Neural cell (in vitro differentiated cells): ENCODE data around the gene HABP4. TPM values are rescaled to one million over a fixed set of nuclear protein-coding genes. Genes with fewer than 3 reads are reported as not detected.

ENCODE experiments used
- H2AFZ ChIP-seq: fragments of 200-600, 300-800 bp; sonication (generic), shearing (Covaris generic); 2 replicates; pipeline ENCODE4 v1.6.0; 2014; ENCODE audit warnings: low read depth, mild to moderate bottlenecking, antibody characterized with exemption, low read length, moderate library complexity
- H3F3A ChIP-seq: fragments of 200-600 bp; shearing (Covaris generic); 2 replicates; pipeline ENCODE4 v1.6.1; 2016; ENCODE audit warnings: mild to moderate bottlenecking, moderate library complexity, mixed read lengths, antibody characterized with exemption, low read length; ENCODE audit not compliant: insufficient read depth, poor library complexity, severe bottlenecking
- H3K27ac ChIP-seq: fragments of 200-600, 300-800 bp; sonication (generic), shearing (Covaris generic); 2 replicates; pipeline ENCODE4 v1.5.1; 2014; ENCODE audit warnings: mild to moderate bottlenecking, low read length, moderate library complexity
- H3K27me3 ChIP-seq: fragments of 300-800, 200-600 bp; sonication (generic), shearing (Covaris generic); 2 replicates; pipeline ENCODE4 v1.6.0; 2014; ENCODE audit warnings: mild to moderate bottlenecking, low read depth, low read length, moderate library complexity; ENCODE audit not compliant: insufficient read depth
- H3K36me3 ChIP-seq: fragments of 300-800, 200-600 bp; sonication (generic), shearing (Covaris generic); 2 replicates; pipeline ENCODE4 v1.5.1; 2014; ENCODE audit warnings: mild to moderate bottlenecking, antibody characterized with exemption, low read length, moderate library complexity; ENCODE audit not compliant: insufficient read depth
- H3K4me2 ChIP-seq: fragments of 300-800, 200-600 bp; sonication (generic), shearing (Covaris generic); 2 replicates; pipeline ENCODE4 v1.6.0; 2014; ENCODE audit warnings: mild to moderate bottlenecking, low read length
- H3K4me3 ChIP-seq: fragments of 300-800, 200-600 bp; sonication (generic), shearing (Covaris generic); 2 replicates; pipeline ENCODE4 v1.5.1; 2014; ENCODE audit warnings: mild to moderate bottlenecking, low read length, moderate library complexity
- H3K79me2 ChIP-seq: fragments of 200-600 bp; shearing (Covaris generic); replicated peaks from 2 replicates; pipeline ENCODE4 v1.6.0; 2014; ENCODE audit warnings: mild to moderate bottlenecking, low read length, moderate library complexity; ENCODE audit not compliant: insufficient read depth
- H3K9ac ChIP-seq: fragments of 300-800, 200-600 bp; sonication (generic), shearing (Covaris generic); 2 replicates; pipeline ENCODE4 v1.6.1; 2016; ENCODE audit warnings: mild to moderate bottlenecking, low read length, mixed read lengths
- H3K9me2 ChIP-seq: fragments of 200-600 bp; shearing (Covaris generic); 2 replicates; pipeline ENCODE4 v1.6.1; 2016; ENCODE audit warnings: mild to moderate bottlenecking, low read length, mixed read lengths; ENCODE audit not compliant: insufficient read depth
- H3K9me3 ChIP-seq: fragments of 200-600, 300-800 bp; sonication (generic), shearing (Covaris generic); 2 replicates; pipeline ENCODE4 v1.6.1; 2016; ENCODE audit warnings: mild to moderate bottlenecking, mixed run types, low read length, moderate library complexity, mixed read lengths
- H4K20me1 ChIP-seq: fragments of 200-600 bp; shearing (Covaris generic); 2 replicates; pipeline ENCODE4 v1.6.1; 2016; ENCODE audit warnings: mild to moderate bottlenecking, mixed run types; ENCODE audit not compliant: insufficient read depth
- EP300 ChIP-seq: fragments of 450-650 bp; conservative IDR thresholded peaks from 2 replicates; pipeline ENCODE4 v1.6.1; 2014; ENCODE audit warnings: antibody characterized with exemption, mild to moderate bottlenecking, moderate library complexity; ENCODE audit not compliant: poor library complexity, severe bottlenecking
- EZH2 ChIP-seq: fragments of 200-600, 300-800 bp; shearing (Covaris generic), sonication (generic); IDR thresholded peaks from 2 replicates; pipeline ENCODE4 v1.6.1; 2014; ENCODE audit warnings: antibody characterized with exemption, low read length, borderline replicate concordance, mild to moderate bottlenecking; ENCODE audit not compliant: insufficient read depth, poor library complexity, severe bottlenecking
- MXI1 ChIP-seq: fragments of 450-650 bp; conservative IDR thresholded peaks from 2 replicates; pipeline ENCODE4 v1.6.1; 2014; ENCODE audit warnings: antibody characterized with exemption, mild to moderate bottlenecking; ENCODE audit not compliant: poor library complexity, severe bottlenecking
- POLR2AphosphoS5 ChIP-seq: IDR thresholded peaks from 2 replicates; pipeline ENCODE4 v1.6.1; 2012
- RAD21 ChIP-seq: fragments of 450-650 bp; conservative IDR thresholded peaks from 2 replicates; pipeline ENCODE4 v1.6.1; 2014; ENCODE audit warnings: antibody characterized with exemption, mild to moderate bottlenecking, moderate library complexity
- SMC3 ChIP-seq: fragments of 450-650 bp; conservative IDR thresholded peaks from 2 replicates; pipeline ENCODE4 v1.6.1; 2014; ENCODE audit warnings: antibody characterized with exemption, mild to moderate bottlenecking, moderate library complexity; ENCODE audit not compliant: poor library complexity
- TAF1 ChIP-seq: IDR thresholded peaks from 2 replicates; pipeline ENCODE4 v1.6.1; 2012; ENCODE audit warnings: low read depth
- polyA plus RNA-seq: library from polyadenylated mRNA; depleted of rRNA; stranded (reverse); fragments of >200 nt; gene quantifications from 2 replicates; pipeline ENCODE4 v1.2.3, GENCODE V29; 2014
- TF ChIP-seq, protein P1 (sequence below): fragments of 450-650 bp; IDR thresholded peaks from 2 replicates; pipeline ENCODE4 v1.5.1; 2014; ENCODE audit warnings: antibody characterized with exemption, mild to moderate bottlenecking, moderate library complexity; ENCODE audit not compliant: poor library complexity, severe bottlenecking
- TF ChIP-seq, protein P2 (sequence below): IDR thresholded peaks from 2 replicates; pipeline ENCODE4 v1.6.1; 2012; ENCODE audit warnings: borderline replicate concordance

The HABP4 gene
- polyA plus RNA-seq, 1 donor from 2014 or later: 14.7 TPM

DNA sequence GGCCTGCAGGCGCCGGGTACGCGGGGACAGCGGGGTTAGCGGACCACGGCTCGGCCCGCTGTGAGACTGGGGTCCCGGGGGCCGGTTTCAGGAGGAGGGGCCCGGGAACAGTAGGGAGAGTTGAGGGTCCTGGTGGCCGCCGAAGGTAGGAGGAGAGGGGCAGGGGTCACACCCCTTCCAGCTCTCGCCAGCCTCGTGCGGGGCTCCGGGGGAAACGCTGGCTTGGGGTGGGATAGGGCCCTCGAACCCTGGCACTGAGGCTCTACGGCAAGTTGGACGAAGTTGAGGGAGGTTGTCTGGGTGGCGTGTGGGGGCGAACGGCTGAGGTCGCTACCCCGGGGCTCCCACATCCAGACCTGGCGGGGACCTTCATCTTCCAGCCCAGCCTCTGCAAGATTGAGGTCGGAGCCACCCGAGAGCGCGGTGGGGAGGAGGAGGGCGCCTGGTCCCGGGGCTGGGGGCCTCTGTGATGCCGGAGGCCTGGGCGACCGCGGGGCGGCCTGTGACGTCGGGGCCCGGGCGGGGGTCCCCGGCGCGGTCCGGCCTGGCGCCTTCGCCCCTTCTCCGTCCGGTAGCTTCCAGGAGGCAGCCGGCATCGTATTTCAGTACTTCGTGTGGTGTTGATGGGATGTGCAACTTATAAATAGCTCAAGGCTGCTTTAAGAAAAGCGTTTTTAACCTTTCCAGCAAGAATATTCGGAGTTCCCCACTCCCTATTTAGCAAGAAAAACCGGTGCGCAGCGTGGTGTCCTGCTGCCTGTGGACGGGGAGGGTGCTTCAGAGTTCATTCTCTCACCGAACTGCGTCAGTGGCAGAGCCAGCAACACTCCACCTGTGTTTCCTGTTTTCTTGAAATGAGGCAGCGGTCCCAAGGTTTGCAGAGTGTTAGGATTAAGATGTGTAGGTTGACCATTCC, 902 bp downstream of the HABP4 start:
- Histone ChIP-seq H3K27ac (no peak overlapping the region), H3K9me2 (no peaks in the 10 kb centered on the region), H3K79me2 (peaks cover 7% of the 10 kb centered on the region), H3F3A (no peaks in the 10 kb centered on the region), H2AFZ (peak overlapping the region; percentile 33), H3K9ac (peak overlapping the region; percentile 71), H3K27me3 (no peaks in the 10 kb centered on the region), H3K36me3 (no peaks in the 10 kb centered on the region), H3K4me2 (peak overlapping the region; percentile 88), H3K9me3 (no peaks in the 10 kb centered on the region), H4K20me1 (no peaks in the 10 kb centered on the region), H3K4me3 (peak overlapping the region; percentile 88)
- no peak for TF ChIP-seq EP300
- TF ChIP-seq, protein P1, sequence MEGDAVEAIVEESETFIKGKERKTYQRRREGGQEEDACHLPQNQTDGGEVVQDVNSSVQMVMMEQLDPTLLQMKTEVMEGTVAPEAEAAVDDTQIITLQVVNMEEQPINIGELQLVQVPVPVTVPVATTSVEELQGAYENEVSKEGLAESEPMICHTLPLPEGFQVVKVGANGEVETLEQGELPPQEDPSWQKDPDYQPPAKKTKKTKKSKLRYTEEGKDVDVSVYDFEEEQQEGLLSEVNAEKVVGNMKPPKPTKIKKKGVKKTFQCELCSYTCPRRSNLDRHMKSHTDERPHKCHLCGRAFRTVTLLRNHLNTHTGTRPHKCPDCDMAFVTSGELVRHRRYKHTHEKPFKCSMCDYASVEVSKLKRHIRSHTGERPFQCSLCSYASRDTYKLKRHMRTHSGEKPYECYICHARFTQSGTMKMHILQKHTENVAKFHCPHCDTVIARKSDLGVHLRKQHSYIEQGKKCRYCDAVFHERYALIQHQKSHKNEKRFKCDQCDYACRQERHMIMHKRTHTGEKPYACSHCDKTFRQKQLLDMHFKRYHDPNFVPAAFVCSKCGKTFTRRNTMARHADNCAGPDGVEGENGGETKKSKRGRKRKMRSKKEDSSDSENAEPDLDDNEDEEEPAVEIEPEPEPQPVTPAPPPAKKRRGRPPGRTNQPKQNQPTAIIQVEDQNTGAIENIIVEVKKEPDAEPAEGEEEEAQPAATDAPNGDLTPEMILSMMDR: no peak
- TF ChIP-seq RAD21: no peak
- TF ChIP-seq SMC3: no peak
- TF ChIP-seq MXI1: no peak
- TF ChIP-seq, protein P2, sequence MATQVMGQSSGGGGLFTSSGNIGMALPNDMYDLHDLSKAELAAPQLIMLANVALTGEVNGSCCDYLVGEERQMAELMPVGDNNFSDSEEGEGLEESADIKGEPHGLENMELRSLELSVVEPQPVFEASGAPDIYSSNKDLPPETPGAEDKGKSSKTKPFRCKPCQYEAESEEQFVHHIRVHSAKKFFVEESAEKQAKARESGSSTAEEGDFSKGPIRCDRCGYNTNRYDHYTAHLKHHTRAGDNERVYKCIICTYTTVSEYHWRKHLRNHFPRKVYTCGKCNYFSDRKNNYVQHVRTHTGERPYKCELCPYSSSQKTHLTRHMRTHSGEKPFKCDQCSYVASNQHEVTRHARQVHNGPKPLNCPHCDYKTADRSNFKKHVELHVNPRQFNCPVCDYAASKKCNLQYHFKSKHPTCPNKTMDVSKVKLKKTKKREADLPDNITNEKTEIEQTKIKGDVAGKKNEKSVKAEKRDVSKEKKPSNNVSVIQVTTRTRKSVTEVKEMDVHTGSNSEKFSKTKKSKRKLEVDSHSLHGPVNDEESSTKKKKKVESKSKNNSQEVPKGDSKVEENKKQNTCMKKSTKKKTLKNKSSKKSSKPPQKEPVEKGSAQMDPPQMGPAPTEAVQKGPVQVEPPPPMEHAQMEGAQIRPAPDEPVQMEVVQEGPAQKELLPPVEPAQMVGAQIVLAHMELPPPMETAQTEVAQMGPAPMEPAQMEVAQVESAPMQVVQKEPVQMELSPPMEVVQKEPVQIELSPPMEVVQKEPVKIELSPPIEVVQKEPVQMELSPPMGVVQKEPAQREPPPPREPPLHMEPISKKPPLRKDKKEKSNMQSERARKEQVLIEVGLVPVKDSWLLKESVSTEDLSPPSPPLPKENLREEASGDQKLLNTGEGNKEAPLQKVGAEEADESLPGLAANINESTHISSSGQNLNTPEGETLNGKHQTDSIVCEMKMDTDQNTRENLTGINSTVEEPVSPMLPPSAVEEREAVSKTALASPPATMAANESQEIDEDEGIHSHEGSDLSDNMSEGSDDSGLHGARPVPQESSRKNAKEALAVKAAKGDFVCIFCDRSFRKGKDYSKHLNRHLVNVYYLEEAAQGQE: no peak
- no peak for TF ChIP-seq EZH2
- TF ChIP-seq POLR2AphosphoS5: no peak
- no peak for TF ChIP-seq TAF1

DNA sequence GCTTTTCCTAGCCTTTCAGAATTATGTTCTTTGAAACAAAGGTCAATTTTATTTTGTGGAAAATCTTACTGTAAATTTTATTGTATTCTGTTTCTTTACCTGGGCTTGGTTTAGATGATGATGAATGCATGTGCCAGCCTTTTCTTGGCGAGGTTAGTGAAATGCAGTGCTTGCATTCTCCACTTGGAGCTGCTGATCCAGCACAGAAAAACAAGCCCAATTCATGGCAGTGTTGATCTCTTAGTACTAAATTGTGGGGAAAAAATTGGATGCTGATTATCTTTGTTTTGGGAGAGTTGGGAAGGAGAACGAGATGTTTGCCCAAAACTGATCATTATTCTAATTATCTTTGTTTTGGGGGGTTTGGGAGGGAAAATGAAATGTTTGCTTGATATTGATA, 3.7 kb downstream of the HABP4 start:
- Histone ChIP-seq H3K27me3 (no peaks in the 10 kb centered on the region), H3K27ac (no peak overlapping the region), H3K79me2 (peaks cover 7% of the 10 kb centered on the region), H3K9me2 (no peaks in the 10 kb centered on the region), H2AFZ (no peak overlapping the region), H3K9ac (no peak overlapping the region), H3K4me3 (no peak overlapping the region), H3K4me2 (no peak overlapping the region), H4K20me1 (no peaks in the 10 kb centered on the region), H3K9me3 (no peaks in the 10 kb centered on the region), H3K36me3 (no peaks in the 10 kb centered on the region), H3F3A (no peaks in the 10 kb centered on the region)
- TF ChIP-seq, protein P1: peak; percentile 65
- TF ChIP-seq SMC3 (peak; percentile 59), EP300 (no peak), TAF1 (no peak), RAD21 (peak; percentile 59)
